ENCODE data around the gene ACBD4. TPM values are rescaled to one million over a fixed set of nuclear protein-coding genes. Genes with fewer than 3 reads are reported as not detected.
A peak's percentile ranks its signal among the peaks of the same experiment; 100 is the strongest.

ACBD4 gene
- total RNA-seq, 6 experiments from 2014 or later, result 24.0 to 78.9 (median 56.9) TPM

DNA sequence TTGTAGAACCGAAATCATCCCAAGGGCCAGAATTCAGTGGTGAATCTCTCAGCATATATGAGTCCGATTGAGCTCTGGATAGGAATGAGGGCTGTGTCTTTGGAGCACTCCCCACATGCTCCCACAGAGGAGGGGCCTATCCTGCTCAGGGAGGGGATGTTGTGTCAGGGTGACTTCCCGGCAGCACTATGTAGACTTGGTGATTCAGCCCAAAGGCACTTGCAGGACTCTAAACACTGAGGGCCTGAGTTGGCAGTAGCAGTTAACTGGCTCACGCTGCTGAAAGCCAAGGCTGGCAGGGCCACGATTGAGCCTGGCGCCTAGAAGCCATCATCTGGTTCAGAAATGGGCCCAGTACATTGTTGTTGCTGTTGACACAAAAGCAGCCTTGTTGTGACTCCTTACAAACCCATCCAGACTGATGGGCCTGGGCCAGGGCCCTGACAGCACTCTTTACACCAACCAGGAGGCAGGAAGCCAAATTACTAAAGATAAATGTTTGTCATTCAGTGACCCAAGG lies 42.5 kb upstream of the ACBD4 start:
- no peaks in the 10 kb centered on the region for H3K9me3 ChIP-seq
- H3K36me3 ChIP-seq, result peaks cover 0 to 64% (median 20%) of the 10 kb centered on the region in 4 donors
- TF ChIP-seq, protein P1, sequence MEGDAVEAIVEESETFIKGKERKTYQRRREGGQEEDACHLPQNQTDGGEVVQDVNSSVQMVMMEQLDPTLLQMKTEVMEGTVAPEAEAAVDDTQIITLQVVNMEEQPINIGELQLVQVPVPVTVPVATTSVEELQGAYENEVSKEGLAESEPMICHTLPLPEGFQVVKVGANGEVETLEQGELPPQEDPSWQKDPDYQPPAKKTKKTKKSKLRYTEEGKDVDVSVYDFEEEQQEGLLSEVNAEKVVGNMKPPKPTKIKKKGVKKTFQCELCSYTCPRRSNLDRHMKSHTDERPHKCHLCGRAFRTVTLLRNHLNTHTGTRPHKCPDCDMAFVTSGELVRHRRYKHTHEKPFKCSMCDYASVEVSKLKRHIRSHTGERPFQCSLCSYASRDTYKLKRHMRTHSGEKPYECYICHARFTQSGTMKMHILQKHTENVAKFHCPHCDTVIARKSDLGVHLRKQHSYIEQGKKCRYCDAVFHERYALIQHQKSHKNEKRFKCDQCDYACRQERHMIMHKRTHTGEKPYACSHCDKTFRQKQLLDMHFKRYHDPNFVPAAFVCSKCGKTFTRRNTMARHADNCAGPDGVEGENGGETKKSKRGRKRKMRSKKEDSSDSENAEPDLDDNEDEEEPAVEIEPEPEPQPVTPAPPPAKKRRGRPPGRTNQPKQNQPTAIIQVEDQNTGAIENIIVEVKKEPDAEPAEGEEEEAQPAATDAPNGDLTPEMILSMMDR (IDR thresholded peaks at IDR 0.05), result no peak
- TF ChIP-seq POLR2A (IDR thresholded peaks at IDR 0.05), result peak; percentile 59
- peak; percentile 84 to 92 (median 88) for ATAC-seq
- no peak overlapping the region for H3K4me3 ChIP-seq
- H3K27ac ChIP-seq, result peak overlapping the region; percentile 60 to 83 (median 79)
- DNase-seq, result peak; percentile 76 to 83 (median 77)
- H3K4me1 ChIP-seq, result peaks cover 0 to 48% (median 22%) of the 10 kb centered on the region in 4 donors
- no CpG with 5 or more reads among the region's 6 CpGs for whole genome bisulfite sequencing (ENCODE audit: insufficient coverage, low coverage, low lambda C conversion rate, missing lambda C conversion rate)
- intact Hi-C loops (cut with DNase I), result no loop called here
- no peaks in the 10 kb centered on the region for H3K27me3 ChIP-seq

DNA sequence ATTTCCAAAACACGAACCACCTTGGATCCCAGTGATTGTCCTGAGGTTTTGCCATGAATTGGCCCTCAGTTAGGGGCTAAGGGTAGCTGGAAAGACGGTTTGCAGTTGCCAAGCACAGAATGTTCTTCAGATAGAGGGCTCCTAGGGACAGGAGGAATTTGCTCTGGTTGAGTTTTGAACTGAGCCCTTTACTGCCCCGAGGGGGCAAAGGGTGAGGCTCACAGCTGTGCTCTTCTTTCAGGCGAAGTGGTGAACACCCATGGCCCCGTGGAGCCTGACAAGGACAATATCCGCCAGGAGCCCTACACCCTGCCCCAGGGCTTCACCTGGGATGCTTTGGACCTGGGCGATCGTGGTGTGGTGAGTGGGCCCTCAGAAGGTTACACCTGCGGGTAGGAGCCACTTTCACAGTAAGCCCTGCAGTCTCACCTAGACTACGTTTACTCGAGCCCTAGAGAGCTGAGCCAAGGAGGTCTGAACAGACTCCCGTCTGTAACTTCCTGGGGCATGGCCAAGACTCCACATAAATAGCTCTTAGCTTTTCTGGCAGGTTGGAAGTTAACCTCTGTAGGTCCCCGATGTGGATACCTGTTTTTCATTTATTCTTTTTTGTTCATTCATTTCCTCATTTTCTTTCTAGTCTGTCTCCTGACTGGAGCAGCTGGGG lies 41.9 kb upstream of the ACBD4 start:
- DNase-seq (peak in 2 of 3 donors; percentile 65 to 69), ATAC-seq (peak; percentile 26 to 79 (median 76))
- H3K9me3 ChIP-seq, result no peaks in the 10 kb centered on the region
- H3K4me3 ChIP-seq, result no peak overlapping the region
- no peaks in the 10 kb centered on the region for H3K27me3 ChIP-seq
- H3K4me1 ChIP-seq, result peaks cover 0 to 42% (median 19%) of the 10 kb centered on the region in 4 donors
- TF ChIP-seq, protein P1 (IDR thresholded peaks at IDR 0.05), result no peak
- no peak for TF ChIP-seq POLR2A (IDR thresholded peaks at IDR 0.05)
- H3K27ac ChIP-seq, result peak overlapping the region; percentile 60 to 83 (median 79)
- intact Hi-C loops (cut with DNase I), result no loop called here
- WGBS (ENCODE audit: insufficient coverage, low coverage, low lambda C conversion rate, missing lambda C conversion rate), result 32% methylated on average over 3 of the region's 13 CpGs
- peaks cover 0 to 69% (median 23%) of the 10 kb centered on the region in 4 donors for H3K36me3 ChIP-seq

DNA sequence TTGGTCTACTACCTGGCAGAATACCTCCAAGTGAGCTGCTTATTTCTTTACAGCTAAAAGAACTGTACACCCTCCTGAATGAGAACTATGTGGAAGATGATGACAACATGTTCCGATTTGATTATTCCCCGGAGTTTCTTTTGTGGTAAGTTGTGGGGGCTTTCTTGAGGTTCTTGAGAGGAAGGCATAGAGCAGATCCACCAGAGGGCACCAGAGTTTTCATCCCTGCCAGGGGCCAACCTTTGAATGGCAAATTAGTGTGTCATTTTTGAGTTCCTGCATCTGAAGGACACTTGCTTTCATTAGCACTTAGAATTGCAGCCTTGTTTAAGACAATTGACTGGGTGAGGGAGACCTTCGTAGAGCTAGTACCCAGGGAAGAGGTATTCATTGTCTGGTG lies 39.3 kb upstream of the ACBD4 start:
- Histone ChIP-seq H3K36me3 (peaks cover 0 to 75% (median 26%) of the 10 kb centered on the region in 4 donors), H3K4me3 (no peak overlapping the region), H3K27ac (no peak overlapping the region), H3K4me1 (peaks cover 0 to 28% (median 15%) of the 10 kb centered on the region in 4 donors), H3K9me3 (no peaks in the 10 kb centered on the region), H3K27me3 (no peaks in the 10 kb centered on the region)
- DNase-seq (no peak), ATAC-seq (no peak)
- 67% methylated on average over 2 of the region's 3 CpGs for WGBS (ENCODE audit: insufficient coverage, low coverage, low lambda C conversion rate, missing lambda C conversion rate)
- TF ChIP-seq, protein P1 (IDR thresholded peaks at IDR 0.05), result peak; percentile 14 to 45 (median 40)
- TF ChIP-seq POLR2A (IDR thresholded peaks at IDR 0.05), result no peak
- intact Hi-C loops (cut with DNase I), result no loop called here

DNA sequence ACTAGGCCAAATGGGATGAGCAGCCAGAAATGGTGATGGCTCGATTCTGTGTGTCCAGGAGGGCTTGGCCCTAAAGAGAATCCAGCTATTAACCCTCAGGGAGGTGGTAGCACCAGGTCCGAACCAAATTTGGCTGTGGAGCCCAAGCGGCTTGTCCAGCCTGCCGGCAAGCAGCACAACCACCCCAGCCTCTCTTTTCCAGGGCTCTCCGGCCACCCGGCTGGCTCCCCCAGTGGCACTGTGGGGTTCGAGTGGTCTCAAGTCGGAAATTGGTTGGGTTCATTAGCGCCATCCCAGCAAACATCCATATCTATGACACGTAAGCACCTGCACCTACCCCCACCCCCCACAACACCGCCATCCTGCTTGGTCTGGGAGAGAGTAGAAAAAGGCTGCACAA lies 38.6 kb upstream of the ACBD4 start:
- H3K27ac ChIP-seq, result no peak overlapping the region
- DNase-seq (peak in 1 of 3 donors; percentile 42), ATAC-seq (no peak)
- no peak for TF ChIP-seq POLR2A (IDR thresholded peaks at IDR 0.05)
- TF ChIP-seq, protein P1 (IDR thresholded peaks at IDR 0.05), result no peak
- H3K9me3 ChIP-seq, result no peaks in the 10 kb centered on the region
- H3K4me3 ChIP-seq, result no peak overlapping the region
- peaks cover 0 to 23% (median 12%) of the 10 kb centered on the region in 4 donors for H3K4me1 ChIP-seq
- H3K36me3 ChIP-seq, result peaks cover 0 to 79% (median 31%) of the 10 kb centered on the region in 4 donors
- 88% methylated on average over 1 of the region's 11 CpGs for WGBS (ENCODE audit: insufficient coverage, low coverage, low lambda C conversion rate, missing lambda C conversion rate)
- intact Hi-C loops (cut with DNase I), result no loop called here
- no peaks in the 10 kb centered on the region for H3K27me3 ChIP-seq
